Hepatocyte (in vitro differentiated cells): ENCODE results near the gene CORO2B.

Experiments
- CTCF ChIP-seq: fragments of 200-600 bp; sonication (generic); IDR thresholded peaks from 2 replicates; pipeline ENCODE4 v1.5.1; 2016; ENCODE audit warnings: antibody characterized with exemption, mild to moderate bottlenecking; ENCODE audit not compliant: poor library complexity
- EZH2 ChIP-seq: fragments of 200-600 bp; sonication (generic); IDR thresholded peaks from 2 replicates; pipeline ENCODE4 v1.6.1; 2016; ENCODE audit warnings: antibody characterized with exemption, mild to moderate bottlenecking, borderline replicate concordance
- EZH2phosphoT487 ChIP-seq: fragments of 200-600 bp; sonication (generic); IDR thresholded peaks from one replicate; pipeline ENCODE4 v1.6.1; 2018; ENCODE audit warnings: antibody characterized with exemption, mild to moderate bottlenecking, low read depth, moderate library complexity; ENCODE audit not compliant: unreplicated experiment, severe bottlenecking

- TF ChIP-seq CTCF: no peak
- TF ChIP-seq EZH2phosphoT487: no peak
- no peak for TF ChIP-seq EZH2
Measured at GRCh38 chr15:68617777-68618176, 39.0 kb downstream of the CORO2B start.
